ENCODE data around the gene UTP25.

DNA sequence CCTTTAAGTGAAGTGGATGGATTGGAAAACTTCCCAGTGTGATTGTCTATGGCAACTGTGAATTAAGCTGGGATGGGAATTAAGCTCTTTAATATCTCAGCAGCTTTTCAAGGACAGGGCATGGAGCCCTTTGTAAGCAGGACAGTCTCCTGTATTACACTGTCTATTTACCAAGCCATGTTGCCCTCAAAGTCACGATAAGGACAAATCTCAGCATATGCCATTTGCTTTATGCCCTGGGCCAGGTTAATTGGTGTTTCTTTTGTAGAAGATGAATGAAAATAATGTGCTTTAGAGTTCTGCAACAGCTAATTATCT lies 17.6 kb downstream of the UTP25 start:
- TF ChIP-seq ZFP30 (CRISPR knock-in tag; IDR thresholded peaks at IDR 0.05) (no peak), OSR1 (CRISPR knock-in tag; IDR thresholded peaks at IDR 0.05) (no peak)
